ENCODE data around the gene COG2.
"Not testable (repeated sequence)": the region's sequence is repeated elsewhere in the genome, so short reads cannot be mapped to it uniquely, and the experiment has no call there.

The COG2 gene

DNA sequence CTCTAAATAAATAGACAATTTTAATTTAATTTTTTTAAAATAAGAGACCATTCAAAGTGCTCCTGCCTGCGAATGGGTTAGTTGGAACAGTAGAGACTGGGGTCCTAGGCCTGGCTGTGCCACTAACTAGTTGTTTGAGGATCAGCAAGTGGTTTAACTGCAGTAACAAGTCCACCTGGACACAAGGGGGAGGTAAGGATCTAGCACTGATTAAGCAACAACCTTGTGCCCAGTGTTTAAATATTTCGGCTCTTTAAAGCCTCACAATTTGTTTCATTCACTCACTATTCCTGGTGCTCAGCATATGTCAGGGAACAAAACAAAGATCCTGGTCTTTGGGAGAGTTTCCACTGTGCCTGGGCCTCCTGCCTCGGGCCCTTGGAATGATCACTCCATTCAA is 73.2 kb downstream of the COG2 start:
- DNase-seq (ENCODE audit: low read depth): no peak

DNA sequence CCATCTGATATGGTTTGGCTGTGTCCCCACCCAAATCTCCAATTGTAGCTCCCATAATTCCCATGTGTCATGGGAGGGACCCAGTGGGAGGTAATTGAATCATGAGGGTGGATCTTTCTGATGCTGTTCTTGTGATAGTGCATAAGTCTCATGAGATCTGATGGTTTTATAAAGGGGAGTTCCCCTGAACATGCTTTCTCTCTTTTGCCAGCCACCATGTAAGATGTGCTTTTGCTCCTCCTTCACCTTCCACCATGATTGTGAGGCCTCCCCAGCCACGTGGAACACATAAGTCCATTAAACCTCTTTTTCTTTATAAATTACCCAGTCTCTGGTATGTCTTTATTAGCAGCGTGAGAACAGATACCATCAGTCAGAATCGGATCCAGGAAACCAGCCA is 74.2 kb downstream of the COG2 start:
- DNase-seq (ENCODE audit: low read depth): not testable (repeated sequence)

GRCh38 chr1:230717251-230717650 is 75.0 kb downstream of the COG2 start:
- no peak for DNase-seq (ENCODE audit: low read depth)

GRCh38 chr1:230721849-230722522 is 79.7 kb downstream of the COG2 start:
- DNase-seq (ENCODE audit: low read depth): not testable (repeated sequence)

- DNase-seq (ENCODE audit: low read depth): no peak
These were observed 83.2 kb downstream of the COG2 start for GRCh38 chr1:230725256-230726012.

- no peak for DNase-seq (ENCODE audit: low read depth)
These were observed 86.6 kb downstream of the COG2 start for GRCh38 chr1:230728710-230729392.

GRCh38 chr1:230730977-230731376 is 88.7 kb downstream of the COG2 start:
- DNase-seq (ENCODE audit: low read depth): no peak

DNA sequence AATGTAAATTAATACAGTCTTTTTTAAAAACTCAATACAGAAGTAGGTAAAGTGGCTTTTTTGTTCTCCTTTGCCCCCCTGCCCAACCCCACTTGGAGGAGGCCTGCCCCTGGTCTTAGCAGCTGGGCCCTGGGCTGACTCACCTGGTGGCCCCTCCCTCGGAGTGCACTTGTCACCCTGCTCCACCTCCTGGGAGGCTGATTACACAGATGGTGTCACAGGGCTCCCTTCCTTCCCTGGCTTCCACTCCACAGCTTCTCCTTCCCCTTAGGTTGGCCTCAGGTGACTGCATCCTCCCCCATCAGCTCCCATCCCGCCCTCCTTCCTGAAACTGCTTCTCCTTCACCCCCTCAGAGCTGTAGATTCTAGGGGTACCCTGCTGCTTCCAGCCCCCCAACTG is 93.2 kb downstream of the COG2 start:
- no peak for DNase-seq (ENCODE audit: low read depth)

GRCh38 chr1:230737622-230738262 is 95.5 kb downstream of the COG2 start:
- no peak for DNase-seq (ENCODE audit: low read depth)

- no peak for DNase-seq (ENCODE audit: low read depth)
These were observed 97.4 kb downstream of the COG2 start for GRCh38 chr1:230739564-230740290.

All from iris pigment epithelial cell (primary cell).